ENCODE measurements around the gene ASMTL.
A peak's percentile ranks its signal among the peaks of the same experiment; 100 is the strongest.

Gene ASMTL

DNA sequence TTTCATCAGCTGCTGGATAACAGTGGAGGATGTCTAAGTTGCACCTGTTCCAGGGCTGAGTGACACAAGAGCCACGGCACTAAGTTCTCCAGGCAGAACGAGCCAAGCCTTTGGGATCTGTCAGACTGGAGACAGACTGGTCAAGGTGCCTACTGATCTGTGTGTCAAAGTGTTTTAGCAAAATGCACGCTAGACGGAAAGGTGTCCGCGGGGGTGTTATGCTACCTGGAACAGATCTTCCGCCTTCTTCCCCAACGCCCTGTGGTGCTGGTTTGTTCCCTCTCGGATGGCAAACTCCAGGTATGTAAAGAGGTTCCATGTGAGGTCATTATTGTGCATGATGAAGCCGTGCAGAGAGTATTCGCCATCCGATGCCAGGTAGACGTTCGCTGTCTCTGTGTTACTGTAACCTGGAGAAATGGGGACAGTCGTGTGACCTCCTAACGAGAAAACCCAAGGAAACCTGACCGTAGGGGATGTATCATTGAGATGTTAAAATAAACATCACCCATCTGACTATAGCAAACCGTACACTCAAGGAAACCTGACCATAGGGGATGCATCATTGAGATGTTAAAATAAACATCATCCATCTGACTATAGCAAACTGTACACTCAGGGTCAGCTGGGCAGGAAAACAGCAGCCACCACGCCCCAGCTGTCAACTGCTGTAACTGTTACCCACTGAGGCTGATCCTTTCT is 31.1 kb downstream of the ASMTL start:
- no peak for DNase-seq
- H4K12ac ChIP-seq (ENCODE audit: low read depth, low read length): no peak overlapping the region
- no peak overlapping the region for H3K4me2 ChIP-seq (ENCODE audit: low read length)
- no peak overlapping the region for H4K91ac ChIP-seq (ENCODE audit: low read depth, low read length)
- H3K27ac ChIP-seq (ENCODE audit: low read depth, low read length): no peak overlapping the region
- no peaks in the 10 kb centered on the region for H3K4me1 ChIP-seq (ENCODE audit: control insufficient read depth in 1 of 2, insufficient read depth in 2 of 2, low read length in 2 of 2)
- H3K4ac ChIP-seq (ENCODE audit: low read depth, low read length): no peak overlapping the region
- H3K9ac ChIP-seq (ENCODE audit: low read length): no peak overlapping the region
- no peaks in the 10 kb centered on the region for H3K79me2 ChIP-seq (ENCODE audit: control insufficient read depth, insufficient read depth, low read length, poor library complexity)
- H4K8ac ChIP-seq (ENCODE audit: low read depth, low read length): no peak overlapping the region
- WGBS (ENCODE audit: extremely low coverage, insufficient coverage, insufficient read length): no CpG with 5 or more reads among the region's 19 CpGs
- H2AK5ac ChIP-seq (ENCODE audit: low read length): no peak overlapping the region
- no peak overlapping the region for H3K18ac ChIP-seq (ENCODE audit: low read length)
- H2BK12ac ChIP-seq (ENCODE audit: low read length): no peak overlapping the region
- H2AFZ ChIP-seq (ENCODE audit: insufficient read depth, low read length, poor library complexity): no peak overlapping the region
- no peaks in the 10 kb centered on the region for H3K79me1 ChIP-seq (ENCODE audit: low read length)
- peak overlapping the region; percentile 41 for H3K4me3 ChIP-seq (ENCODE audit: low read depth, low read length)
- no peak overlapping the region for H3K23ac ChIP-seq (ENCODE audit: low read length)
- peaks cover 45 to 58% of the 10 kb centered on the region in 2 experiments for H3K36me3 ChIP-seq (ENCODE audit: control insufficient read depth in 1 of 2, insufficient read depth in 2 of 2, low read length in 2 of 2)
- H3K27me3 ChIP-seq (ENCODE audit: insufficient read depth, low read length): no peaks in the 10 kb centered on the region
- no peak overlapping the region for H3K14ac ChIP-seq (ENCODE audit: low read length)
- H2BK5ac ChIP-seq (ENCODE audit: low read depth, low read length, poor library complexity): no peak overlapping the region
- peaks cover 26% of the 10 kb centered on the region for H3K9me3 ChIP-seq (ENCODE audit: insufficient read depth, low read depth, low read length)
- no peak overlapping the region for H2BK120ac ChIP-seq (ENCODE audit: insufficient read depth, low read length, poor library complexity)

- H2BK12ac ChIP-seq (ENCODE audit: low read length): no peak overlapping the region
- no CpG with 5 or more reads among the region's 14 CpGs for WGBS (ENCODE audit: extremely low coverage, insufficient coverage, insufficient read length)
Observed at GRCh38 chrX:1420371-1420770, 32.3 kb downstream of the ASMTL start.

GRCh38 chrX:1419545-1420355 is 33.0 kb downstream of the ASMTL start:
- Histone ChIP-seq H4K91ac (ENCODE audit: low read depth, low read length) (no peak overlapping the region), H2BK5ac (ENCODE audit: low read depth, low read length, poor library complexity) (no peak overlapping the region), H3K27me3 (ENCODE audit: insufficient read depth, low read length) (no peaks in the 10 kb centered on the region), H3K18ac (ENCODE audit: low read length) (no peak overlapping the region), H3K4me2 (ENCODE audit: low read length) (no peak overlapping the region), H3K4me3 (ENCODE audit: low read depth, low read length) (no peak overlapping the region), H2AK5ac (ENCODE audit: low read length) (no peak overlapping the region), H3K4ac (ENCODE audit: low read depth, low read length) (no peak overlapping the region), H4K12ac (ENCODE audit: low read depth, low read length) (no peak overlapping the region), H3K79me2 (ENCODE audit: control insufficient read depth, insufficient read depth, low read length, poor library complexity) (no peaks in the 10 kb centered on the region), H3K36me3 (ENCODE audit: control insufficient read depth in 1 of 2, insufficient read depth in 2 of 2, low read length in 2 of 2) (peaks cover 41 to 60% of the 10 kb centered on the region in 2 experiments), H3K9me3 (ENCODE audit: insufficient read depth, low read depth, low read length) (peaks cover 32% of the 10 kb centered on the region), H3K4me1 (ENCODE audit: control insufficient read depth in 1 of 2, insufficient read depth in 2 of 2, low read length in 2 of 2) (no peaks in the 10 kb centered on the region), H3K27ac (ENCODE audit: low read depth, low read length) (no peak overlapping the region), H4K8ac (ENCODE audit: low read depth, low read length) (no peak overlapping the region), H2AFZ (ENCODE audit: insufficient read depth, low read length, poor library complexity) (no peak overlapping the region), H2BK120ac (ENCODE audit: insufficient read depth, low read length, poor library complexity) (no peak overlapping the region), H3K79me1 (ENCODE audit: low read length) (no peaks in the 10 kb centered on the region), H3K23ac (ENCODE audit: low read length) (no peak overlapping the region), H2BK12ac (ENCODE audit: low read length) (no peak overlapping the region), H3K14ac (ENCODE audit: low read length) (no peak overlapping the region), H3K9ac (ENCODE audit: low read length) (no peak overlapping the region)
- WGBS (ENCODE audit: extremely low coverage, insufficient coverage, insufficient read length): no CpG with 5 or more reads among the region's 19 CpGs
- DNase-seq: no peak

More at GRCh38 chrX:1420371-1420770, 32.3 kb downstream of the ASMTL start:
- Histone ChIP-seq H3K9ac (ENCODE audit: low read length) (no peak overlapping the region), H3K36me3 (ENCODE audit: control insufficient read depth in 1 of 2, insufficient read depth in 2 of 2, low read length in 2 of 2) (peaks cover 44 to 63% of the 10 kb centered on the region in 2 experiments), H3K14ac (ENCODE audit: low read length) (no peak overlapping the region), H3K79me2 (ENCODE audit: control insufficient read depth, insufficient read depth, low read length, poor library complexity) (no peaks in the 10 kb centered on the region), H4K12ac (ENCODE audit: low read depth, low read length) (no peak overlapping the region), H3K27ac (ENCODE audit: low read depth, low read length) (no peak overlapping the region), H4K91ac (ENCODE audit: low read depth, low read length) (no peak overlapping the region), H3K4me3 (ENCODE audit: low read depth, low read length) (no peak overlapping the region), H3K9me3 (ENCODE audit: insufficient read depth, low read depth, low read length) (peaks cover 32% of the 10 kb centered on the region), H4K8ac (ENCODE audit: low read depth, low read length) (no peak overlapping the region), H2BK5ac (ENCODE audit: low read depth, low read length, poor library complexity) (no peak overlapping the region), H3K23ac (ENCODE audit: low read length) (no peak overlapping the region), H2AFZ (ENCODE audit: insufficient read depth, low read length, poor library complexity) (no peak overlapping the region), H3K4me2 (ENCODE audit: low read length) (no peak overlapping the region), H2AK5ac (ENCODE audit: low read length) (no peak overlapping the region), H3K79me1 (ENCODE audit: low read length) (no peaks in the 10 kb centered on the region), H3K27me3 (ENCODE audit: insufficient read depth, low read length) (no peaks in the 10 kb centered on the region), H3K4ac (ENCODE audit: low read depth, low read length) (no peak overlapping the region), H3K18ac (ENCODE audit: low read length) (no peak overlapping the region), H2BK120ac (ENCODE audit: insufficient read depth, low read length, poor library complexity) (no peak overlapping the region), H3K4me1 (ENCODE audit: control insufficient read depth in 1 of 2, insufficient read depth in 2 of 2, low read length in 2 of 2) (no peaks in the 10 kb centered on the region)
- DNase-seq: no peak

DNA sequence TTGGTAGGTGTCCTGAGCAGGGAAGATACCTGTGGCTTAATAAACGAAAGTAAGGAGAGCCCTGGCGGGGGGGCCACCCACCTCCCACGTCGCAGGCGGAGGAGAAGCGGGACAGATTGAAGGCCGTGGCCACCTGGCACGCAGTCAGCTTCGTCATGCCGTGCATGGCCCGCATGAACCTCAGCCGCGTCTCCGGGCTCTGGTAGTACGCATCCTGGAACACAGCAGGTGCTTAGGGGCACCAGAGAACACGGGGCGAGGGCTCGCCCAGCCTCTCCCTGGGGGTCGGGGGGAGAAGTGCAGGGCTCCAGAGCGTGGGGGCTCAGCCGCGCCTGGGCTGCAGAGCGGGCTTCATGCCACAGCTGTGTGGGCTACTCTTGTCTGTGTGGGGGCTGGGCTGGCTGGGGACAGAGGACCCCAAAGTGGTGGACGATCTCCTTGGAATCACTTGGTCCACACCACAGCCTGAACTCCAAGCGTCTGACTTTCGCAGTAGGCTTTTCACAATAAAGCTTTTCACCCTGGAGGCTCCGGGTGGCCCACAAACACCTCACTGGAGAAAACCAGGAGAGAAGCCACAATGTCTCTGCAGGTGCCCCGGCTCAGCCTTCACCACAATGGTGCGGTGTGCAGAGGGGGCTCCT is 33.7 kb downstream of the ASMTL start:
- H3K18ac ChIP-seq (ENCODE audit: low read length): no peak overlapping the region
- H3K14ac ChIP-seq (ENCODE audit: low read length): no peak overlapping the region
- no peak overlapping the region for H2AK5ac ChIP-seq (ENCODE audit: low read length)
- no peak overlapping the region for H2BK5ac ChIP-seq (ENCODE audit: low read depth, low read length, poor library complexity)
- no peak for DNase-seq
- H4K91ac ChIP-seq (ENCODE audit: low read depth, low read length): no peak overlapping the region
- H3K79me1 ChIP-seq (ENCODE audit: low read length): no peaks in the 10 kb centered on the region
- no peaks in the 10 kb centered on the region for H3K27me3 ChIP-seq (ENCODE audit: insufficient read depth, low read length)
- no peak overlapping the region for H3K27ac ChIP-seq (ENCODE audit: low read depth, low read length)
- H3K79me2 ChIP-seq (ENCODE audit: control insufficient read depth, insufficient read depth, low read length, poor library complexity): no peaks in the 10 kb centered on the region
- H2BK12ac ChIP-seq (ENCODE audit: low read length): no peak overlapping the region
- no peak overlapping the region for H3K4me2 ChIP-seq (ENCODE audit: low read length)
- peaks cover 44 to 63% of the 10 kb centered on the region in 2 experiments for H3K36me3 ChIP-seq (ENCODE audit: control insufficient read depth in 1 of 2, insufficient read depth in 2 of 2, low read length in 2 of 2)
- no peak overlapping the region for H3K4me3 ChIP-seq (ENCODE audit: low read depth, low read length)
- H3K4ac ChIP-seq (ENCODE audit: low read depth, low read length): no peak overlapping the region
- WGBS (ENCODE audit: extremely low coverage, insufficient coverage, insufficient read length): no CpG with 5 or more reads among the region's 29 CpGs
- no peak overlapping the region for H4K12ac ChIP-seq (ENCODE audit: low read depth, low read length)
- no peak overlapping the region for H4K8ac ChIP-seq (ENCODE audit: low read depth, low read length)
- H3K23ac ChIP-seq (ENCODE audit: low read length): no peak overlapping the region
- no peak overlapping the region for H2AFZ ChIP-seq (ENCODE audit: insufficient read depth, low read length, poor library complexity)
- no peak overlapping the region for H2BK120ac ChIP-seq (ENCODE audit: insufficient read depth, low read length, poor library complexity)
- H3K9me3 ChIP-seq (ENCODE audit: insufficient read depth, low read depth, low read length): peaks cover 27% of the 10 kb centered on the region
- no peaks in the 10 kb centered on the region for H3K4me1 ChIP-seq (ENCODE audit: control insufficient read depth in 1 of 2, insufficient read depth in 2 of 2, low read length in 2 of 2)
- no peak overlapping the region for H3K9ac ChIP-seq (ENCODE audit: low read length)

All from trophoblast cell (in vitro differentiated cells and primary cell).